HL-60/S4 treated with retinoic acid at 250 ng/mL for 4 days and 3 days (cell line): ENCODE results near the gene KCNH2.

Source experiments
- in situ Hi-C: fragments of 300-500 bp; cut with MboI; formaldehyde crosslinking; loops from 2 replicates; pipeline ENCODE4 v1.7.0; 2022; ENCODE audit warnings: low sequenced_read_pairs

Gene KCNH2

DNA sequence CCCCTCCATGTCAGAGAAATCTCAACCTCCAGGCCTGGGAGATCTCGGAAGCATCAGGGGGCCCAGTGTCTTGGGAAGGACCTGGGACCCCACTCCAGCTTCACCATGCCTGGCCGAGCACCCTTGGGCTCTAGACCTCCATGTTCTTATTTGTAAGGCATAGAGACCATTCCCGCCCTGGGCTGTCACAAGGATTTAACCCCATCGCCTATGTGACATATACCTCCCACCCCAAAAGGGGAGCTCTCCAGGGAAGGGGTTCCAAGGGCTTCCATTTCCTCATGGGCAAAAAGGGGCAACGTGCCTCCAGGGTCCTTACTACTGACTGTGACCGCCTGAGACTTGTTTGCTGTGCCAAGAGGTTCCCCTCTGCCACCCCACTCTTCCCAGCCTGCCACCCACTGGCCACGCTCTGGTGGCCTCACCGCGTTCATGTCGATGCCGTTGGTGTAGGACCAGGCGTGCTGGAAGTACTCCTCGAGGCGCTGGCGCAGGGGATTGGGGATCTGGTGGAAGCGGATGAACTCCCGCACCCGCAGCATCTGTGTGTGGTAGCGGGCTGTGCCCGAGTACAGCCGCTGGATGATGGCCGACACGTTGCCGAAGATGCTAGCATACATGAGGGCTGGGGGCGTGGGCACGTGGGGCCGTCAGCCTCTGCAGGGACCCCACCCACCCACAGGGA, 27.5 kb downstream of the KCNH2 start:
- in situ Hi-C loops = no loop called here

DNA sequence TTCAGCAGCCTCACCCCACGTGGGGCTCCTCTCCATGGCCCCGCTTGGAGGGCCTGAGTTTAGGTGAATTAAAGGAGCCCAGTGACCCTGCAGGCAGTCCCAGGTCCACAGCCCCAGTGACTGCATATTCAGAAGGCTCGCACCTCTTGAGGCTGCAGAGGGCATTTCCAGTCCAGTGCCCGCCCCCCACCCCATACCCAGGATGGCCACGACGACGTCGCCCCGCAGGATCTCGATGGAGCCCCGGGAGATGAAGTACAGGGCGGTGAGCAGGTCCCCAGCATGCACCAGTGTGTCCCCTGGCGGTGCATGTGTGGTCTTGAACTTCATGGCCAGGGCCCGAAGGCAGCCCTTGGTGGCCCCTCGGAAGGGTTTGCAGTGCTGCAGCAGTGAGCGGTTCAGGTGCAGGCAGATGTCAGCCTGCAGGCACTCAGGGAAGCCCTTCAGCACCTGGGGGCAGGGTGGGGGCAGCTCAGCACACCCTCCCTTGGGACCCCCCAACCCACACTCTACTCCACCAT, 28.1 kb downstream of the KCNH2 start:
- in situ Hi-C loops = no loop called here

DNA sequence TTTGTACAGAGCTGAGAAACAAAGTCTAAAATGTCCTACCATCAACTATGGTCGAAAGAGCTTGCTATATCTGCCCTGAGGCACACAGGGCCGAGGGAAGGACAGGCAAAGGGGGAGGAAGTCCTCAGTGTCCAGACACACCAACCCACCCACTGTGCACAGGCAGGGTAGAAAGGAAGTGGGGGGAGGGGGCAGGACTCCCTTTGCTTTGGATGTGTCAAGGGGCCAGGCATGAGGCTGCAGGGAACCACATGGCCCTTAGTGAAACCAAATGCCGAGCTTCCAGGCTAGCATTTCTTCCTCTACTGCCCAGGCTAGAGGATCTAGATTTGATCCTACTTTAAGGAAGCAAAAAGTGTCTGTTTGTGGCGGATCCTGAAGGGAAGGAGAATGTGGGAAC, 28.6 kb downstream of the KCNH2 start:
- in situ Hi-C loops = no loop called here

DNA sequence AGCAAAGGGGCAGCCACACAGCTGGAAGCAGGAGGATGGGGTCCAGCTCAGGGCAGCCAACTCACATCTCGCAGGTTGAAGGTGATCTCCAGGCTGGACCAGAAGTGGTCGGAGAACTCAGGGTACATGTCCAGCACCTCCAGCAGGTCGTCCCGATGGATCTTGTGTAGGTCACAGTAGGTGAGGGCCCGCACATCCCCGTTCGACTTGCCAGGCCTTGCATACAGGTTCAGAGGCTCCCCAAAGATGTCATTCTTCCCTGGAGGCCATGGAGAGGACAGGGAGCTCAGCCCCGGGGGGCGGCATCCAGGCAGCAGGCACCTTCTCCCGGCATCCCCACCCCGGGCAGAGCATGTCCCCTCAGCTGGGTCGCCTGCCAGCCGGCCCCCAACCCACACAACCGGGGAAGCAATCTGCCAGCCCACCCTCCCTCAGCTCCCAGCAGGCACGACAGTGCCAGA, 29.3 kb downstream of the KCNH2 start:
- in situ Hi-C loops = no loop called here

DNA sequence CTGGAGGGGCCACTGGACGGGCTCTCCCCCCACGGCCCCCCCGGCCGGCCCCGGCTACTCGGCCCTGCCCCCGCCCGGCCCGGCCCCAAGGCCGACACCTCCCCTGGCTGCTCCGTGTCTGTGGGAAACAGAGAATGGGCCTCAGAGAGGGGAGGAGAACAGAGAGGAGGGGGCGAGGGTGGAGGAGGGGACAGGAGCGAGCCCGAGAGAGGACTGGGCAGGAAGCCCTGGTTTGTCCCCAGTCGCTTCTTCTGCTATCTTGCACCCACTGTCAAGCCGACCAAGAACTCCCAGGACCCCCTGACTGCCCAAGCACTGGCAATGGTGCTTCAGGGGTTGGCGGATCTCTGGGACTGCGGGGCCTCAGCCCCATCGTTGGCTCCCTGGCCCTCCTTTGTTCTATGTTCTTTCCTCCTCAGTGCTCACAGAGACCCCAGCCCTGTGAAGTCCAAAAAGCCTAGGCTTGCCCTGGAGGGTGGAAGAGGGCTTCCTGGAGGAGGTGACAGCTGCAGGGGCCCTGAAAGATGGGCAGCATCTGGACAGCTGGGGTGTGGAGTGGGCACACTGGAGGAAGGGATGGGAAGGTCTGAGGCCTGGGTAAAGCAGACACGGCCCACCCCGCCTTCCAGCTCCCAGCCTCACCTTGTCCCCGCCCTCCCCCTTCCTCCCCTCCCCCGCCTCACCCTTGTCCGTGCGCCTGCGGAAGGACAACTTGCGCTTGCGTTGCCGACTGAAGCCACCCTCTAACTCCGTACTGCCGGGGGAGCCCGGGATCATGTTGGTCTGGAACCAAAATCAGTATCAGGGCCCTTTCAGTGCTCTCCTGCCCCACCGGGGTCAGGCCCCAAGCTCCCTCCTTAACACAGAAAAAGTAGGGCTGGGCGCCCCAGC, 30.1 kb downstream of the KCNH2 start:
- in situ Hi-C loops = no loop called here

DNA sequence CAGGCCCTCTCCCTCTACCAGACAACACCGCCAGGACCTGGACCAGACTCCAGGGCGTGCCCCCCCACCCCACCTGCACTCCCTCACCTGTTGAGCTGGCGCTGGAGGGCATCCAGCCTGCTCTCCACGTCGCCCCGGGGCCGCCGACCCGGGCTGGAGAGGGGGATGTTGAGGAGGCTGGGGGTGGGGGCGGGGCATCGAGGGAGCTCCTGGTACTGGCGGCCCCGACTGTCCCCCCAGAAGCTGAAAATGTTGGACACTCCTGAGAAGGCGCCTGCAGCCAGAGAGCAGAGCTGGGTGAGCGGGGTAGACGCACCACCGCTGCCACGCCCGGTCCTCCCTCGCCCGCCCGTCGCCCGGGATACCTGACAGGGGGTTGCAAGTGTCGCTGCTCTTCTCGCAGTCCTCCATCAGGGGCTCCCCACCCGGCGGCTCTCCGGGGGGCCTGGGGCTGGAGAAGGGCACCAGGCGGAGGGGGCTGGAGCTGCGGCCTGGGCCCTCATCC, 30.8 kb downstream of the KCNH2 start:
- in situ Hi-C loops = no loop called here

DNA sequence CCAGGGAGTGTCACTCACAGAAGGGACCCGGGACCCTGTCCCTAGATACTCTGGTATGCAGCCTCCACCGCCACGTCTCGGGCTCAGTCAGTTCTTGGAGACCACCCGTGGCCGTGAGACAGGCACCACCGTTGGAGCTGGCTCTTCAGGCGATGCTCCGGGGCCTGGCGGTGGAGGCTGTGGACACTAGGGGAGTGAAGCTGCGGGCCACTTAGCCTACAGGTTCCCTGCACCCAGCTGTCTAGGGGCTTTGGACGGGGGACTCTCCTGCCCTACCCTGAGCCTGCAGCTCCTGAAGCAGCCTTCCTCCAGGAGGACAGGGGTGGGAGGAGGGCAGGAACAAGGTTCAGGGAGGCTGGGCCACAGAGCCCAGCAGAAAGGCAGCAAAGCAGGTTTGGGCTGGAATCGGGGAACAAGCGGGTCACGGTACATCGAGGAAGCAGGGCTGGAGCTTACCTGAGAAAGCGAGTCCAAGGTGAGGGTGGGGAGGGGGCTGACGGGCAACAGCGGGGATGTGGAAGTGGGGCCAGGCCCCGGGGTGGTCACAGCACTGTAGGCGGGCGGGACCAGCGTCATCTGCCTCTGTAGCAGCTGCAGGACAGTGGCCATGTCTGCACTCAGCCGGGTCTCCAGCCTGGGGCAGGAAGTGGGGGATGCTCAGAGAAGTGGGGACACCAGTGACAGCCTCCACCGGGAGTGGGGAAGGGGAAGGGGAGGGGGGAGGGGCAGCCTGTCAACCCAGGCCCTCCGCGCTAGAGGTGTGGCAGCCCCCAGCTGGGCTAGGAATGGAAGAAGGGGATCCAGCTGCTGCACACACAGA, 31.5 kb downstream of the KCNH2 start:
- in situ Hi-C loops = no loop called here

DNA sequence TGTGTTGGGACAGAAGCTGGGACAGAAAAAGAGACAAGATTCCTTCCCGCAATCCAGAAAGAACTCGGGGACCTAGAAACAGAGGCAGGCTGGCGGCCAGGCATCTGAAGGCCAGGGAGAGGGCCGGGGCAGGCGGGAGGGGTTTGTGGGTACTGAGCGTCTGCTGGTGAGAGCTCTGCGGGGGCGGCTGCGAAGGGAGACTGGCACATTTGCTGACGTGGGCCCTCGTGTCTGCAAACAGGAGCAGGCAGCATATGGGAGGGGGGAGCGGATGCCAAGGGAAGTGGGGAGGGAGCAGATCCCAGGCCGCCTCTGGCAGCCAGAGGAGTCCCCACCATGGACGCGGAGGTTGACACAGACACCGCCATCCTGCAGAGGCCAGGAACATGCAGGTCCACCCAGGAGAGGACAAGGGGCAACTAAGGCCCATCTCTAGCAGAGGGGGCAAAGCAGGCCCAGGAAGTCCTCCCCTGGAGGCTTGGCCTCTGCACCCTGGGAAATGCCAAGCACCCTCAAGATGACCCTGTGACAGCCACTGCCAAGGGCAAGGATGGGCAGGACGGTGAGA, 32.2 kb downstream of the KCNH2 start:
- in situ Hi-C loops = no loop called here

DNA sequence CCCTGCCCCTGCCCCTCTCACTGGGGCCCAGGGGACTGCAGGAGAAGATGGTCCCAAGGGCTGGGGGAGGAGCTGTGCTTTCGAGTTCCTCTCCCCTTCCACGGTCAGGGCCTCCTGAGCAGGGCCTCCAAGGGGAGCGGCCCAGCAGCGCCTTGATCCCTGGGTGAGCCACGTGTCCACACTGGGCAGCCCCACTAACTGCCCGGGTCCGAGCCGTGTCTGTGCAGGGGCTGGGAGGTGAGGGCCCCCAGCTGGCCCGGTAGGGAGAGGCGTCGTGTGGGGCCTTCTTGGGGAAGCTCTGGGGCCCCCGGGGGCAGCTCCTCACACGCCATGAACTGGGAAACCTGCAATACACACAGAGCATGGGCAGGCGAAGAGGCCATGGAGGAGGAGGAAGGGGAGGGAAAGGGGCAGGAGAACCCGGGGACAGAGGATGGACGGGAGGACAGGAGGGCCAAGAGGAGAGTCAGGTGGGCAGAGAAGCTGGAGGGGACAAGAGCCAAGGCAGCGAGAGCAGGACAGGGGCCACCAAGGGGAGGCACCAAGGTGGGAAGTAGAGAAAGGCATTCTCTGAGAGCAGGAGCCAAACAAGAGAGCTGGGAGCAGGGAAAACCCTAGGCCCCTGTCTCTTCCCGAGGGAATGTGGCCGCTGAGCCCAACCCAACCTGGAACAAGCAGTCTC, 32.8 kb downstream of the KCNH2 start:
- in situ Hi-C loops = no loop called here

DNA sequence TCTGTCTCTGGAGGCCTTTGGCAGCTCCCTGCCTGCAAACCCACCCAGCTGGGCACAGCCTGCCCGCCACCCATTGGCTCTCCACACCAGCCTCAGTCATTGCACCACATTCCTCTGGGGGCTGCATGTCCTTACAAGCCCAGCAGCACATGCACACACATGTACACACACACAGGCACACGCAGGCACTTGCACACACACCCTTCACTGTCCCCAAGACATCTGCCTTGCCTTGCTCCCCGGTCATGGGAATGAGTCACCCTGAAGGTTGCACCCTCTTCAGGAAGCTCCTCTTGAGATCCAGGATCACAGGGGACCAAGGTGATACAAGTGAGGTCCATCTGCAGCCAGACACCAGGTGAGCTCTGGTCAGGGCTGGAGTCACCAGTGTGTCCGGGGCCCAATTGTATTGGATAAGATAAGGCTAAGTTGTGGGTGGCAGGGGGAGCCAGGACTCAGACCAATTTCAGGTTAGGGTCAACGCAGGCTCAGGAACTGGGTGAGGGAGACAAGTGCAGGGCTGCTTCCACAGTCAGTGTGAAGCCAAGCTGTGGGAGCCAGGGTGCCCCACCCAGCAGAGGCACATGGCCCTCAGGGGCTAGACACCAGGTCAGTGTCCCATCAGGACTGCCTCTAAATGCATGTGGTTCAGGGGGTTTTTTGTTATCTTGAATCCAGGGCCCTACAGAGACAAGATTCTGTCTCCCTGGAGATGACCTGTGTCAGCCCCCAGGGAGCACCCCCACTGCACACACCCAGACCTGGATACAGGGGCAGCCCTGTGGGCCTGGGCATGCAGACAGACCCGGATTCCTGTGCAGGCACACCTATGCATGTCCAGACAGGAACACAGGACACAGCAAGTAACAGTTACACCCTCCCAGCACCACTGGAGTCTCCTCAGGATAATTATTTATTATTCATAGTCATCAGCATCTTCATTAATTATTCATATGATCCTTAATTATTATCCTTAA, 33.8 kb downstream of the KCNH2 start:
- in situ Hi-C loops = no loop called here

DNA sequence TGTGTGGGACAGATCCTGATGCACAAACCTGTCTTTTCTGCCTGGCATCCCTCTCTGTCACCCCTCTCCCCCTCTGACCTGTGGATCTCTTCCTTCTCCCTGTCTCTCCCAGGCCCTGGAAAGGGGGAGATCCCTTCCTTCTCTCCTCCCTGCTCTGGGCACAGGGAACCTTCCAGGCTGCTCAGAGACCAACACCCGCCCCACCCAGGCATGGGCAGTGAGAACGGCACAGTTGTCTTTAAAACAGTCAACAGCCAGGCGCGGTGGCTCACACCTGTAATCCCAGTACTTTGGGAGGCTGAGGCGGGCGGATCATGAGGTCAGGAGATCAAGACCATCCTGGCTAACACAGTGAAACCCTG, 34.7 kb downstream of the KCNH2 start:
- in situ Hi-C loops = no loop called here

DNA sequence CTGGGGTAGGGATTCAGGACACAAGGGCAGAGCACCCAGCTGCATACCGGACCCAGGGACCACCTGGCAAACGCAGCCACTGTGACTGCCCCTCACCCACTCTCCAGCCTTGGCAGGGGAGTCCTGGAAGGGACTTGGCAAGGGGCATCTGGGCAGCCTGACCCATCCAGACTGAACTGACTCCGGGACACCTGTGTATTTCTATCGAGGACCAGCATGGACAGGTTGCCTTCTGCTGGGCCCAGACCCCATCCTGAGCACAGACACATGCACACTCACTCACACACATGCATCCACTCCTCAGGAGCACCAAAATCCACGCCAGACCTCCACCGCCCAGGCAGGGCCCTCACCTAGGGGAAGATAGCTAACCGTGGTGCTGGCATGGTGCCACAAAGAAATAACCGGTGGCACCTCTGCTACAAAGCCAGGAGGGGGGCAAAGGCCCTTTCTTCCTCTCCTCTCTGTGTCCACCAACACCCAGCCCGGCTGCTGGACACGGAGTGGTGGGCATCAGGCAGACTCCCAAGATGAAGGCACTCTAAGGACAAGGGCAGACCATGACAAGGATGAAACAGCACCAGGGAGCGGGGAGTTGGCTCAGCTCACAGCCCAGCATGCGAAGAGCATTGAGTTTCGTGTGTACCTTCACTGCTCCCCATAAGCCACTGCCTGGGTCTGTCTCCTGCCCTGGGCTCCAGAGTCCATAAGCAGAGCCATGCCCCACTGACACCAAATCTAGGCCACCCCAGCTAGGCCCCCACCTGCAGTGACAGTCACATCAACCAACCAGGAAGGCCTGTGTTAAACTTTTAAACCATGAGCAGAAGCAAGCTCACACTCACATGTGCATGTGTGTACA, 35.3 kb downstream of the KCNH2 start:
- in situ Hi-C loops = no loop called here

DNA sequence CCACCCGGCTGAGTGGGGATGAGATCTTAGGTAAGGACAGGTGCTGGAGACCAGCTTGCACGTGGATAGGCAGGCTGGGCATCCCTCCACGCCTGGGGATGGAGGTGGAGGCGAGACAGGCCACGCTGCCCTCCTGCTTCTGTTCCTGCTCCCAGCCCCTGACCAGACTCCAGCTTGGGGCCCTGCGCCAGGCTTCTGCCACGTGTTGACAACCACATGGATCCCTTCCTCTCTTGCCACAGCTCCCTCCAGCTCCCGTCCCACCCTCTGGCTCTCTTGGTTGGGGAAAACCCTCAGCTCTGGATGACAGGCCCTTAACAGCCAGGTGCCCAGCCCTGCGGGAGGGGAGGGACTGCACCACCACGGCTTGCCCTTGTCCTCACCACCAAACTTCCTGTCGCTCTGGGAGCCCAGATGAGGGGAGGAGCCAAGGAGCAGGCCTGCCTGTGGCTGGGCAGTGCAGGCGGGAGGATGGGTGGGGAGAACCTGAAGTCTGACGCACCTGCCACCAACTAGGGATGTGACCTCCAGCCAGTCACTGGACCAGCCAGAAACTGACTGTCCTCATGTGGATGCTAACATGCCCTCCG, 36.0 kb downstream of the KCNH2 start:
- in situ Hi-C loops = no loop called here

DNA sequence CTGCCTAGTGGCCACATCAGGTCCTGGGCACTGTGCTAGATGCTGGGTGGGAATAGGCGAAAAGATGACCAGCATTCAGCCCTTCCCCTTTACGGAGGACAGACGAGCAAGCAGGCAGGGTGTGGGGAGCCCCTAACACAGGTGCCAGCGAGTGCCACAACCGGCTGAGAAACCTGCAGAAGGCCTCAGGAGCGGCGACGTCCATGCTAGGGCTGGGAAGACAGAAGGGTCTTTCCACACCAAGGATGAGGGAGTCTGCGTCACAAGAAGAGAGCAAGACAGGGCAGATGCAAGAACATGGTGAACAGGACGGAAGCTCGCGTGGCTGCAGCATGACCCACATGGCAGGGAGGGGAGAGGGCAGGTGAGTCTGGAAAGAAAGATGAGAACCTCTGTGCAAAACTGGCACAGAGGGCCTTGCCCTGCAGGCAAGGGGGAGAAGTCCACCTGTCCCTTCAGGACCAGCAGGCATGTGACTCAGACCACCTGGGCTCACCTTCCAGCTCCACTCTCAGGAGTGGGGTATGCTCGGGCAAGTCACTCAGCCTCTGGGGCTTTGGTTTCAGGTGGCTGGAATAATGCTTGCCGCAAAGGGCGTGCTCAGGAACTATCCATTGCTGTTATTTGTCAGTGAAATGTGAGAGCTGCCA, 36.6 kb downstream of the KCNH2 start:
- in situ Hi-C loops = no loop called here

DNA sequence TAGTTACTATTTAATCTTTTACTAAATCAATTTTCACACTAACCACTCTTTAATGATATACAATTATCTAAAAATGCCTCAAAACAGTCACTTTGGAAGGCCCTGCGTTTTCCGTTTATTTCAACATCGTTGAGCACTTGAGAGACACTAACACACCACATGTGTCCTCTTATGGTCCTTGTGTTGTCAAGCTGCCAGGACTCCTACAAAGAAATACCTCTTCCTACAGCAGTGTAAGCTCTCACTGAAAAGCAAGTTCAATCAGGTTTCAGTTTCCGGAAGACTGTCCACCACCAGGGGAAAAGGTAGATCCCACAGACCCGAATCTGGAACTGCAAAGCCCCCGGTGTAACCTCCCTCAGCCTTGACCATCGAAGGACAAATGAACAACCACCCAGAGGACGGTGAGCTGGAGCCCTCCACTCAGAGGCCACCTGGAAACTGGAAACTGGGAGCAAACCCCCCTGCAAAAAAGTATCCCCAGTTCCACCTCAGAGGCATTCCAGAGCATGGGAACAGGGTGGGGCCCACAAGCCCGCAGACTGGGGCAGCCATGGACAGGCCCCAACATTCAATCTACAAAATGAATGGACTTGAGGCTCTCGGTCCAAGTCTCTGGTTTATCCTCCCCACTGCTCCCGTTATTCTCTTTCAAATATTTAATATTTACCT, 37.6 kb downstream of the KCNH2 start:
- in situ Hi-C loops = no loop called here

DNA sequence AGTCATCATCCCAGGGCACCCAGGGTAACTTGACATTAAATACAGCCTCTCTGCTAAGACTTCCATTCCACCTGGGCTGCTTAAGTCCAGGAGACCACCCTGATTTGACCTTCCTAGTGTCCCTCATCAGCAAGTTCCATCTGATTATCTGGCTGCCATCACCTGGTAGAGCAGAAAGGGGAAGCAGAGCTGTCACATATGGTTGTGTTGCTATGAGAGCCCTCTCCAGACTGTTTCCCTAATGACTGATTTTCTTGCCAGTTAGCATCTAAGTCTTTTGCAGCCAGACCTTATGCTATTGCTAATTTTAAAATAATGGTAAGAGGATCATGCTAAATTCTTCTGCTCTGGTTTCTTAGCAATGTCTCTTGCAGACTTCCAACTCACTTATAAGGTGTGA, 38.7 kb downstream of the KCNH2 start:
- in situ Hi-C loops = no loop called here

DNA sequence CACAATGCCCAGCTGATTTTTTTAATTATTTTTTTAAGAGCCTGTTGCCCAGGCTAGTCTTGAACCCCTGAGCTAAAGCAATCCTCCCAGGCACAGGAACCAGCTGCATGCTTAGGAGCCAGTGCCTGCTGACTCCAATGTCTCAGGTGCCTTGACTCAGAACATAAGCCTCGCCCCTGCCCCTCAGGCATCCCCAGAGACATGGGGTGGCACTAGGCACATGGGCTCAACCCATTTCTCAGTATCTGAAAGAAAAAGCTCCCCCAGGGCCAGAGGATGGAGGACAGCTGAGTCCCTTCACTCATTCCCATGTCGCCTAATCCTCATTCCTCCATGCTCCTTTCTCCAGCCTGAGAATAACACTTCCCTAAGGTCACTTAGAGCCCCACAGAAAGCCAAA, 39.1 kb downstream of the KCNH2 start:
- in situ Hi-C loops = no loop called here
